ENCODE data around the gene TRIM23.
"Not testable (repeated sequence)": the region's sequence is repeated elsewhere in the genome, so short reads cannot be mapped to it uniquely, and the experiment has no call there.

The TRIM23 gene

DNA sequence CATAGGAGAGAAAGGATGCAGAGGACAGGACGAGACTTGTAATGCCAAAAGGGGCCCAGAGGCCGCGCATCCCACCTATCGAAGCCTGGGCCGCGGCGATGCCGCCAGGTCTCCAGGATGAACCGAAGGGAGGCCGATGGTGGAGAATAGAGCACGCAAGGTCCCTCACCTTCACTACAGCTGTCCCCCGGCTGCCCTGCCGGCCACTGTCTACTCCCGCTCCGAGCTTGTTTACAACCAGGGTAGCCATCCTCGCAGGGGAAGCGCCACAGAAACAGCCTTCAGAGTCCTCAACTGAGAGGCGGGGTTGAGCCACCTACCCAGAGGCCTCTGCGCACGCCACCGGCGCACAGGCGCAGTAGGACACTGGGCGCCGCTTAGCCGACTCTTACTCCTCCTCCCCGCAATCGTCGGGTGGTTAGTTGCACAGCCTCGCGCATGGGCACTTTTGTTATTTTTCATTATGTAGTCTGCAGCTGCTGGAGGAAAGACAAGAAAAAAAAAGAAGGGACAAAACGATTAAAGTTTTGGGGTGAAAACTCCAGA lies at the start of gene TRIM23:
TSS of gene TRIM23 (minus strand) at position 309 of the 546 bp plus-strand sequence. CDS start at position 250, 59 bp downstream.
- DNase-seq, result peak; percentile 84 to 85

DNA sequence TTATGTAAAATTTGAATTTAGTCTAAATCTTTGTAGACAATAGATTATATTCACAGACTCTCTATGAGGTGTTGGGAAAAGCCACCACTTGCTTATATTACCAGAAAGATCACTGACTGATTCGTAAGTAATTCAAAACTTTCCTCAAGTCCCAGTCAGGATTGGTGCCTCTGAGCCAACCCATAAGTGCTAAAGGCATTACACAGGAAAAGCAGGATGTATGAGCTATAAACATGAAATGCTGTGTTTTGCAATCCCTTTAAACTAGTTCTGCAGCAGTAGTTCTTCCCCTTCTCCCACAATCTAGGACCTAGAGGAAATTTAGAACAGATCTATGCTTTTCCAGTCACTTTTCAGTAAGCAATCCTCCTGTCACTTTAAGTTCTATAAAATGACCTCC lies 48.7 kb upstream of the TRIM23 start:
- DNase-seq, result no peak

DNA sequence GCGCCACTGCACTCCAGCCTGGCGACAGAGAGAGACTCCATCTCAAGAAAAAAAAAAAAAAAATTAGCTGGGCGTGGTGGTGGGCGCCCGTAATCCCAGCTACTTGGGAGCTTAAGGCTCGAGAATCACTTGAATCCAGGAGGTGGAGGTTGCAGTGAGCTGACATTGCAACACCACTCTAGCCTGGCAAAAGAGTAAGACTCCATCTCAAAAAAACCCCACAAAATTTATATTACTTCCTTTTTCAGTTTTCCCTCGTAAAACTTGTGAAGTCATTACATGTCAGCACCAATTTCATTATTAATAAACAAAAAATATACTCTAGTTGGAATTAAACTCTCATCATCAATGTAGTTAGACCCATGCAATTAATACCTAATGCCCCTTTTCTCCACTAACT lies 44.6 kb upstream of the TRIM23 start:
- no peak for DNase-seq

DNA sequence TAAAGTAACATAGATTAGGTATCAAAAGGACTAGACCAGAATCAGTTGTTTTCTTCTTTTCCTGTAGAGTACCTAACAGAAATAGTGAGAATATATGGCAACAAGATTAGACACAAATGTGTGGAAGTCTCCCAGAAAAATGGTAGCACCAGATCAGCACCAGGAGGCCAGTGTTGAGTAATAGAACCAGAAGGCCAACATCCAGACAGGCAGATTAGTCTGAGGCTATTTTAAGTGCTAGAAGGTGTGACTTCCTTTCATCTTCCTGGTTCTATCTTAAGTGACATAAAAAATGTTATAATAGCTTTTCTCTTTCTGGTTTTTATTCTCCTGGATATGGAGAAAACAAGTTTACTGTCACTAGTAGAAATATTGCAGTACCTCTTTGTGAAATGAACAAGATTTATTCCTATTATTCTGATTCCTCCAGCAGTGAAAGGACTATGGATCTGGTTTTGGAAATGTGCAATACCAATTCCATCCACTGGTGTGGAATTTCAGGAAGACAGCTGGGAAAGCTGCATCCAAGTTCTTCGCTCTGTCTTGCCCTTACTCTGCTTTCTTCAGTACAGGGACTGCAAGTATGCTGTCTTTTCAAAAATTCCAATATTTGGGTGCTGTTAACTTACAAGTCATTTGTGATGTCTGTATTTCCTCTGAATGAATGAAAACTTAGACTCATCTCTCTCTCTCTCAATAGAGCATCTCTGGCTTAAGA lies 39.8 kb upstream of the TRIM23 start:
- DNase-seq, result no peak

DNA sequence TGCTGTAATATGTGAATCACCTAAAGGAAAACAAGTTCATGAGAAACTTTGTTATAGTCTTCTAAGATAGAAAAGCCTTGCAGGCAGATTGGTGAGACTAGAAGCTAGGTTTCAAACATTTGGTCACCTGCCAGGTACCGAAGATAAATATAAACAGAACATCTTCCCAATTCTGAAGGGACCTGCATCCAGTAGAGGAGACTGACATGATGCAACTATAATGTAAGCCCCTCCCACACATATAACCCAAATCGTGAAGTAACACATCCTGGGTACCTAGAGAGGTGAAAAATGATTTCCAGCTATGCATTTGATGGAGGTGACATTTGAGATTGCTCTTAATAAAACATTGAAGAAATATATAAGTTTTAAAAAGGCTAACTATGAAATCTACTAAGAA lies 30.6 kb upstream of the TRIM23 start:
- DNase-seq, result no peak

DNA sequence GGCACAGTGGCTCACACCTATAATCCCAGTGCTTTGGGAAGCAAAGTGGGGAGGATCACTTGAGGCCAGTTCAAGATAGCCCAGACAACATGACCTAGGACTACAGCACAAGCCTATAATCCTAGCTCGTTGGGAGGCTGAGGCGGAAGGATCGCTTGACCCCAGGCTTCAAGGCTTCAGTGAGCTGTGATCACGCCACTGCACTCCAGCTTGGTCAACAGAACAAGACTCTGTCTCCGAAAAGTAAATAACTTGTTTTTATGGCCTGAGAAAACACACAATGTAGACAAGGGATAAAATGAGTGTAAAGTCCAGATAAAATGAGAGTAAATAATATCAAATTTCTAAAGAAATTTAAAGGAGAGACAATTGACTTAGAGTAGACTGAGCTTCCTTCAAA lies 27.0 kb upstream of the TRIM23 start:
- no peak for DNase-seq

DNA sequence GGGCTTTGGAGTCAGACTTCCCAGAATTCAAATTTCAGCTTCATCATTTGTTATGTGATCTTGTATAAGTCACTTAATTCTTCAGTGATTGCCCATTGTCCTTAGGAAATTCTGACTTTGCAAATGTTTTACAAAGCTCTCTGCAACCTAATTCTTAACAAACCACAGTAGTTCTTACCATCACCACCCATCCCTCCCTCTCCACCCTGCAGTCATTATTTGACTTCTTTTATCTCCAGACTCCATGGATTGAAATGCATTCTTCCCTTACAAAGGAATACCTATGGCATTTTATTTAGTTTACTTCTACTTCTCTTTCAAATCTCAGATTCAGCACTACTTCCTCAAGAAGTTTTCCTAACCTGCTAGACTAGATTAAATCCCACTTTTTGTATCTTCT lies 23.8 kb upstream of the TRIM23 start:
- DNase-seq, result no peak

DNA sequence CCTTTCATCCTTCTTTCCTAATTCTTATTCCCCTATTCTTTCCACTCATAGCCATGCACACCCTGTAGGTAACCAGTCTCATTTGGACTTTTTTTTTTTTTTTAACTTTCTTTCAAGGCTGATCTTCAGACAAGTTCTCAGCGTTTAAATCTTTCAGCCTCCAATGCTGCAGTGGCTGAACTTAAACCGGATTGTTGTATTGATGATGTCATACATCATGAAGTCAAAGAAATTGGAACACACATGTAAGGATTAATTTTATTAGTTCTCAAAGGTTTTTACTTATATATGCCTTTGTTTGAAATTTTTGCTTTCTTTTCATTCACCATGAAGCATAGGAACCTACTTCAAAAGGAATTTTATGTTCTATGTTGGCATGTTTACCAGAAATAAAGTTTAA lies 22.8 kb upstream of the TRIM23 start:
- no peak for DNase-seq

DNA sequence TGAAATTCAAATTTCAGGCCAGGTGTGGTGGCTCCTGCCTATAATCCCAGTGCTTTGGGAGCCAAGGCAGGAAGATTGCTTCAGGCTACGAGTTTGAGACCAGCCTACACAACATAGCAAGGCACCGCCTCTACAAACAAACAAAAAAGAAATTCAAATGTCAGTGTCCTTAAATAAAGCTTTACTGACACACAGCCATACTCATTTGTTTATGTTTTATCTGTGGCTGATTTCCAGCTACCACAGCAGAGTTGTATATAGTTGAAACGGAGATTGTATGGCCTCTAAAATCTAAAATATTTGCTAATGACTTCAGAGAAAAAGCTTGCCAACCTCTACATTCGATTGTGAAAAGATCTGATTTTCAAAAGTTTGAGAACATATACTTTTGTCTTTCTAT lies 16.1 kb upstream of the TRIM23 start:
- no peak for DNase-seq

DNA sequence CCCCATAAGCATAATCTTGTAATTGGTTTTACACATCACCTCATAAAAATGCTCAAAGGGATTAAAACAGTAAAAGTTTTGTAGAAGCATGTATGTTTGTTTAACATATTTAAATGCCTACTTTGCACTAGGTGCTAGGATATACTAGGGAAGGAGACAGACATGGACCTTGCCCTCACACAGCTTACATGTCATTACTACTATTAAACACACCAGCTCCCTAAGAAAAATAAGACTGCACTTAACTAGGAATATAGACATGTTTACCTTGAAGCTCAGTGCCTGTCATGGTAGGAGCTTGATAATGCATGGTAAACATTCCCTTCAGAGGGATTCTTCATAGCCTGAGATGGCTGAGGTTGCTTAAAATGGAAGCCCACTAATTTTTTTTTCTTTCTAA lies 6.8 kb upstream of the TRIM23 start:
- DNase-seq, result no peak

DNA sequence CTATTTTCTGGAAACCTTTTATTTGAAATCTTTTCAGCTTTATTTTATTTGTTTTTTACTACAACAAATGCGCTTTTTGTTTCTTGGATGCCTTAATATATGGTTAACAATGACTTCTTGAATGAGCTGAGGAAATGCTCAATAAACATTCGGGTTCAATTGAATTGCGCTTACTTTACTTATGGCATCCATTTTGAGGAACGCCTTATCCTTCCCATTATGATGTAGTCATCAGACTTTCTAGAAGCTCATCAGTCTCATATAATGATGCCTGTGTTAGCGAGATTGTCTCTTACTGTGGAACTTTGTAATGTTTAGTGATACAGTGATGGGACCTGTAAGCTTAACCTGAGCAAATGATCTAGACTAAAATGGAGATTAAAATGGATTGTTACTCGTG lies 1.6 kb upstream of the TRIM23 start:
- DNase-seq, result no peak

DNA sequence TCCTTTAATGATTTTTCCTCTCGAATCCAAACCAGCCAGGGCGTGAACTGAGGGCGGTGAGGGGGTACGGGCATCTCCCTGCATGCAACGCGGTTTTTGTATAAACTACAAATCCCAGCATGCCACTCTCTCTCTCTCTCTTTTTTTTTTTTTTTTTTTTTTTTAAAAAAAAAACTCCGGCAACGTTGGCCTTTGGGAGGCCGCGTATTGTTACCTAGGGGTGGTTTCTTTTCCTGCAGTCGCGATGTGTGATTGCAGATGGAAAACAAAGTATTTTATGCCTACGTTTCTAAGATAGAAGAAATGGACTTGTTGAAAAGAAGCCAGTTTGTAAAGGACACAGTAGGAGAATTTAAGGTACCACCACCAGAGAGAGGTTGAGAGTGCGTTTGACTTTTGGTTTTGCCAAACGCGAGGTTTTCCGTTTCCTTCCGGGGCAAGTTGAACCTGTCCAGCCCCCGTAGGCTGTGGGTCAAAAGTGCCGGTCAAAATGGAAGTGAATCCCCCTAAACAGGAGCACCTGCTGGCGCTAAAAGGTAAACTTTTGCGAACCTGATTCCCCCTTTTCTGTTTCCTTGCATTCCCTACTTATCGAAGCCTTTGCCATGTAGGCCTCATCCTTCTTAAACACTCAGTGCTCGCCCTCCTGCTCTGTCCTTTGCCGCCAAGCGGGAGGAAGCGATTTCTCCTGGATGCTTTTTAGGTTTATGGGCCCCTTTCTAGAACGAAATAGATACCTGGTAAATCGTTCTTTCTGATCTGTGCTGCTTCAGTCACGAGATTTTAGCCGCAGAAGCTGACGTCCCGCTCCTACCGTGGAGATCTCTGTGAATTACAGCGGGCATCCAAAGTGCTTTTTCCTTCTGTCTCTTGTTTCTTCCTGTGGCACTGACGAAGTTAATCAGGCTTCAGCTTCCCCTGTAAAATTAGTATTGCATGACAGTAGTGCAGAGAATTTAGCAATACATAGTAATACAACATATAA lies 730 bp upstream of the TRIM23 start, which contains the start of the genes SHLD3 and TRAPPC13:
TSS of gene SHLD3 (plus strand) at position 457 of the 985 bp plus-strand sequence. CDS start 4,561 bp downstream, outside the sequence.
TSS of gene TRAPPC13 (plus strand) at position 457 of the 985 bp plus-strand sequence. CDS start at position 491, 34 bp downstream.
- DNase-seq, result peak; percentile 74 to 75

DNA sequence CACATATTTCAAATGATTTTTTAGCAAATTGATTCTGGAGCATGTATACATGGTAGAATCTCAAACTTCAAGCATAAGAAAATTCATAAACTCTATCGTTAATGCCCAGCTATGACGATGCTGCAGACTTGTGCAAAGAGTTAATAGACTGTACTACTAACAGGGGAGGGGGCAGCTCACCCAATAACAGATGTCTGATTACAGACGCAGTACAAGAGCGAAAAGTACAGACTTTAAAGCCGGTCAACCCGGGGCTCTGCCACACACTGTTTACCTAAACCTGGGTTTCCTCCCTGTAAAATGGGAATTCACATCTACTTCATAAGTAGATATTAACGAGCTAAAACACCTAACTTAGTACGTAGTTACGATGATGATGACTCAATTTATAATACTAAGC lies 651 bp downstream of the TRIM23 start:
- DNase-seq, result no peak

DNA sequence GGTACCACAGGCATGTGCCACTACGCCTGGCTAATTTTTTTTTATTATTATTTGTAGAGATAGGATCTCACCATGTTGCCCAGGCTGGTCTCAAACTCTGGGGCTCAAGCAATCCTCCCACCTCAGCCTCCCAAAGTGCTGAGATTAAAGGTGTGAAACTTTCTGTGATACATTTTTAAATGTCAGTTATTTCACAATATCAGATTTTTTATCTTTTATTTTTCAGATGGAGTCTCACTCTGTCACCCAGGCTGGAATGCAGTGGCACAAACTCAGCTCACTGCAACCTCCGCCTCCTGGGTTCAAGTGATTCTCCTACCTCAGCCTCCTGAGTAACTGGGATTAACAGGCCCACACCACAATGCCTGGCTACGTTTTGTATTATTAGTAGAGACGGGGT lies 2.2 kb downstream of the TRIM23 start:
- not testable (repeated sequence) for DNase-seq

DNA sequence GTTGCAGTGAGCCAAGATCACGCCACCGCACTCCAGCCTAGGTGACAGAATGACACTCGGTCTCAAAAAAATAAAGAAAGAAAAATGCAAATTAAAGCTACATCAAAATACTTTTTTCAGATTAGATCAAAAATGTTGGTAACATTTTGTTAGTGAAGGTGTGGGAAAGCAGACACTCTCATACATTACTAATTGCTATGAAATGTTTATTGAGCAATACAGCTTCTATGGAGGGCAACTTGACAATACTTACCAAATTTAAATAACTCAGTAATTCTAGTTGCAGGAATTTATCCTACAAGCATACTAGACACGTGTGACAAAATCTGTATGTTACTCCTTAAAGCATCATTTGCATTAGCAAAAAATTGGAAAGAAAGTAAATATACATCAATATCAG lies 4.1 kb downstream of the TRIM23 start:
- no peak for DNase-seq

DNA sequence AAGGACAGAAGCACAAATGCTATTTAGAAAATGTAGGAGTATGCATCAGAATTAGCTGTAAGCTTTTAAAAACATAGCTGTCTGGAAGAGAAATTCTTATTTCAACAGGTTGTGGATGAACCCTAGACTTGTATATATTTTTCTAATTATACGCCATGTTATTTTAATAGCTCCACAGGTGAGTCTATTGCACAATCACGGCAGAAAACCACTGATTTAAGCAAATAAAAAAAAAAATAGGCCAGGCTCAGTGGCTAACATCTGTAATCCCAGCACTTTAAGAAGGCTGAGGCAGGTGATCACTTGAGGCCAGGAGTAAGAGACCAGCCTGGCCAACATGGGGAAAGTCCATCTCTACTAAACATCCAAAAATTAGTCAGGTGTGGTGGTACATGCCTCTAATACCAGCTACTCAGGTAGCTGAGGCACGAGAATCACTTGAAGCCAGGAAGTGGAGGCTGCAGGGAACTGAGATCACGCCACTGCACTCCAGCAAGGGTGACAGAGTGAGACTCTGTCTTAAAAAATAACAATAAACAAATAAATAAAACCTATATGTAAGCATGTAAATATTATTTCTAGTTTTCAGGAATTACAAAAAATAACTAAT lies 11.7 kb downstream of the TRIM23 start:
- no peak for DNase-seq

DNA sequence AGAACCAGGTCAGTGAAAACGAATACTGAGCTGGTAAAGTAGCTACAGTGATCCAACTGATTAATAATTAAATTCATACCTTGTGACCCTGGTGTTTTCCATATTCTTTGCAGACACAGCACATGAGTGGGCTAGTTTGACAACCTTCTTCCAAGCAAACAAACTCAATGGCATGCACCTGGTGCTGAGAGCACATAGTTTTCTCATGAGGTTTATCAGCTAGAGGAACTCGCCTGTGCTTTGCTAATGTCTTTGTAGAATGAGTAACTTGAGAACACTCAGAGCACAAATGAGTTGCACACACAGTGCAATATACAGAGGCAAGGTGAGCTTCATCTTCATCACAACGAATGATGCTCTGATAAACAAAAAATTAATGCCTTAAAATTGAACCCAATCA lies 12.6 kb downstream of the TRIM23 start:
- DNase-seq, result no peak

DNA sequence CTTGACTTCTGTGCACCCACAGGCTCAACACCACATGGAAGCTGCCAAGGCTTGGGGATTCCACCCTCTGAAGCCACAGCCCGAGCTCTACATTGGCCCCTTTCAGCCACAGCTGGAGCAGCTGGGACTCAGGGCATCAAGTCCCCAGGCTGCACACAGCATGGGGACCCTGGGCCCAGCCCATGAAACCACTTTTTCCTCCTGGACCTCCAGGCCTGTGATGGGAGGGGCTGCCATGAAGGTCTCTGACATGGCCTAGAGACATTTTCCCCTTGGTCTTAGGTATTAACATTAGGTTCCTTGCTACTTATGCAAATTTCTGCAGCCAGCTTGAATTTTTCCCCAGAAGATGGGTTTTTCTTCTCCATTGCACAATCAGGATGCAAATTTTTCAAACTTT lies 22.4 kb downstream of the TRIM23 start:
- DNase-seq, result not testable (repeated sequence)

DNA sequence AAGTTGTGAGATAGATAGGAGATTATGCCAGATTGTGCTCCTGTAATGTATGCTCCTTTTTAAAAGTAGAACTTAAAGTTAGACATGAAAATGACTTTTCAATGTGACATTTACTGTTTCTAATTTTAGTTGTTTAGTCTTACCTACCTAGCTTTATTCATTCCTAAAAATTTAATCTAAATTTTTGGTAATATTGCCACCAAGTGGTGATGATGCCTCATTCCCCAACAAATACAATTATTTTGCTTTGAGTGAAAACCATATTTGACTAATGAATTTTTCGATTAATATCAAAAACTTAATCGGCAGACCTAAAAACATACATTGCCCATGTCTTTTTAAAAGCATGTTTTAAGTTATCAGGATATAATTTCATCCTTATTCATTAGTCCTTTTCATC lies 35.4 kb downstream of the TRIM23 start:
- DNase-seq, result no peak

DNA sequence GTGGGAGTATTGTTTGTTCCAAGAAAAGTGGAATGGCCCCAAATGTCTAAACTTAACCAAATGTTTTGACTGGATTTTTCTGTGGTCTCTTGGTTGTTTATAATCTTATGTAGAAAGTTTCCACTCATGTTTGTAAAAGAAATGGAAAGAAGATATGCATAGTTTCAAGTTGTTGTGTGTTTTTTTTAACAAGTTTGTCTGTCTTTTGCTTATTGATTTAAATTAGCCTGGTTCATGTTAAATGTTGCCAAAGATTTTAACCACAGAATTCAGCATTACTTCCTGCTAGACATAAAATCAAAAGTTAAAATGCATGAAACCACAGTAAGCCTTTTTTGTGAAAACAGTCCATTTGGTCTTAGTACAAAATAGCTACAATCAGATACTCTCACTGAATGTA lies 47.0 kb downstream of the TRIM23 start:
- no peak for DNase-seq

DNA sequence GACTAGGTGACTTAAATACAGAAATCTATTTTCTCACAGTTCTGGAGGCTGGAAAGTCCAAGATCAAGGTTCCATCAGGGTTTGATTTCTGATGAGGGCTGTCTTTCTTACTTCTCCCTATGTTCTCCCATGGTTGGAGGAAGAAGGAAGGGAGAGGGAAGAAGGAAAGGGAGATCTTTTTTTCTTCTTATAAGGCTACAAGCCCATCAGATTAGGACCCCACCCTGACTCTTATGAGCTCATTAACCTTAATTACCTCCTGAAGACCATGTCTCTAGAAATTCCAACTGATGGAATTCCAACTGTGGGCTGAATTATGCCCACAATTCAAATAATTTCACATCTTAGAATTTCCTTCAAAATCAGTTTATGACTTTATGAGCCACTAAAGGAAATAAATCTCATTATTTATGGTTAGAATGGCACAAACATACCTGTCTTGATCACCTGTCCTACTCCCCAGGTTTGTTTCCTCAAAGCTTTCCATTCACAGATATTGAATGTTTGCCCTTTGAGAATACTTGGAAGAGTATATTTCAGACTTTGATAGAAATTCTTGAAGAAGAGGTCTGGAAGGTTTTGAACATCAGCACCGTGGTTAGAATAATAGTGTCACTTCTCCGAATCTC lies 53.4 kb downstream of the TRIM23 start:
- DNase-seq, result no peak

DNA sequence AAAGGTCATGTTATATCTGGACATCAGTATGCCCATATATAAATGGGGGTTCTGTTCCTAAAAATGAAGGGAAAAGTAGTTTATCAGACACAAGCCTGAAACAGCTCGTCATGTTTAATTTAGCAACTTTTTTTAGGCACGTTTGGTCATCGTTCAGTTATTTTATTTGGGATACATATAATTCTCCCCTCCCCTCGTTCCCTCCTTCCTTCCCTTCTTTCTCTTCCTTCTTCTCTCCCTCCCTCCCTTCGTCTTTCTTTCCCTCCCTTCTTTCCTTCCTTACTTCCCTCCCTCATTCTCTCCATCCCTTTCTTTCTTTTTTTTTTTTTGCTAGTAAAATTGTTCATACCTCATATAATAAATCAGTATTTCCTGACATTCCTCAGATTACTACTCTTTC lies 57.6 kb downstream of the TRIM23 start:
- DNase-seq, result no peak

DNA sequence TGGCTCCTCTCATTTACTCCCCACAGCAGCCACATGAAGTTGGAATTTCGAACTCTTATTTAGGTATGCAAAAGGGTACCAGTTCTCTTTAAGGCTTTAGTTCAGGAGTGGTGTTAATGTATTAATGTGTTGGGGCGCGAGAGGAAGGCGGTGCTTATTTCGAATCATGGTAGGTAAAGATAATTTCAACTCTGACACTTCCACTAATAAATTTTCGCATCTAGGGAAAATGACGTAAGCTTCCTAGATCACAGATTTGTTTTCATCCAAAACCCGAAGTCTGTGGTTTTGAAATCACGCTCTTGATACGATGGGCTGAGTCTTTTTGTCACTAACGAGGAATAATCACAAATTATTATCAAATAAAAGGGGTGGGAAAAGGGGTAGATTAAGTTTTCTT lies 60.4 kb downstream of the TRIM23 start:
- DNase-seq, result no peak
